Activated CD8-positive, alpha-beta memory T cell treated with anti-CD3 and anti-CD28 coated beads for 48 hours (primary cell): ENCODE data around the gene WNT3A.
"Not testable (repeated sequence)": the region's sequence is repeated elsewhere in the genome, so short reads cannot be mapped to it uniquely, and the experiment has no call there.

Experiments
- DNase-seq, 3 experiments: peaks; one replicate each; pipeline ENCODE4 v3.0.0-alpha.2; 2020; ENCODE audit warnings: low read depth in 2 of 3, low spot score in 2 of 3

WNT3A gene

GRCh38 chr1:228010921-228011320 is 4.1 kb downstream of the WNT3A start:
- no peak for DNase-seq

- DNase-seq = no peak
These were observed 5.0 kb downstream of the WNT3A start for GRCh38 chr1:228011721-228012311.

GRCh38 chr1:228012555-228012954 is 5.8 kb downstream of the WNT3A start:
- no peak for DNase-seq

GRCh38 chr1:228013131-228013934 is 6.5 kb downstream of the WNT3A start:
- DNase-seq = no peak

DNA sequence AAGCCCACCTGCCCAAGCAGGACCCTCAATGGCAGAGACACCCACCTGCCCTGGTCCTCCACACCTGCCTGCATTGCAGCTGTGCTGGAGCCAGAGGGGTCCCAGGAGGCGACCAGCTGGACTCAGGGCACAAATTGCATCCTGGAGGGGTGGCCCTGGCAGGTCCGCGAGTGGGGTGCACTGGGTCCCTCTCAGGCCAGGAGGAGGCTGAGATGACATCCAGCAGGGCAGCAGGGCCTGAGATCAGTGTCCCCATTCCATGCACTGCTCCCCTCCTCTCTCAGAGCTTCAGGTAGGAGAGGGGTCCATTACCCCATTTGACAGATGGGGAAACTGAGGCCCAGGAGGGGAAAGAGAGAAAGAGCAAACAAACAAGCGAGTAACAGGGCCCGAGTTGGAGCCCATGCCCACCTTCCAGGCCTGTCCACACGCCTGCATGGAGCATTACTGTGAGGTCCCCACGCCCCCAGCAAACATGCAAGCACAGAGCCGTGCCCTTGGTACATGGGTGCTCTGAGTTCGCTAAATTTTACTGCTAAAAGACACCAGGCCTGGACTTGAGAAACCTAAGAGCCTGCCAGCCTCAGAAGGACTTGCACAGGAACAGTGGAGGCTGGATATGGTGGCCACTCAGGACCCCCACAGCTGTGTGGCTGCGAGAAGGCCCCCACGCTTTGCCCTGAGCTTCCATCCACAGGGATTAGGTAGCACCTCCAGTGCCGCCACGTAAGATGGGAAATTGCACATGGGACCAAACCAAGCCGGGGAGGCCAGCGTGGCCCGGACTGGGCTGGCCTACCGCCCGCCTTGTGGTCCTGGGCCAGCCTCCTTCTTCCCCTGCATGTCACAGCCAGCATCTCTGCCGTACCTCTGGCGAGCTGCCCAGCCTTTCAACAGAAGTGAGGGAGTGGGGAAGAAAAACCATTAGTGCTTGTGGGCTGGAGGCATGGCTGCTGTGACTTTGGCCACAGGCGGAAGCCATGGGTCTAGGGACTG is 7.4 kb downstream of the WNT3A start:
- DNase-seq = no peak

DNA sequence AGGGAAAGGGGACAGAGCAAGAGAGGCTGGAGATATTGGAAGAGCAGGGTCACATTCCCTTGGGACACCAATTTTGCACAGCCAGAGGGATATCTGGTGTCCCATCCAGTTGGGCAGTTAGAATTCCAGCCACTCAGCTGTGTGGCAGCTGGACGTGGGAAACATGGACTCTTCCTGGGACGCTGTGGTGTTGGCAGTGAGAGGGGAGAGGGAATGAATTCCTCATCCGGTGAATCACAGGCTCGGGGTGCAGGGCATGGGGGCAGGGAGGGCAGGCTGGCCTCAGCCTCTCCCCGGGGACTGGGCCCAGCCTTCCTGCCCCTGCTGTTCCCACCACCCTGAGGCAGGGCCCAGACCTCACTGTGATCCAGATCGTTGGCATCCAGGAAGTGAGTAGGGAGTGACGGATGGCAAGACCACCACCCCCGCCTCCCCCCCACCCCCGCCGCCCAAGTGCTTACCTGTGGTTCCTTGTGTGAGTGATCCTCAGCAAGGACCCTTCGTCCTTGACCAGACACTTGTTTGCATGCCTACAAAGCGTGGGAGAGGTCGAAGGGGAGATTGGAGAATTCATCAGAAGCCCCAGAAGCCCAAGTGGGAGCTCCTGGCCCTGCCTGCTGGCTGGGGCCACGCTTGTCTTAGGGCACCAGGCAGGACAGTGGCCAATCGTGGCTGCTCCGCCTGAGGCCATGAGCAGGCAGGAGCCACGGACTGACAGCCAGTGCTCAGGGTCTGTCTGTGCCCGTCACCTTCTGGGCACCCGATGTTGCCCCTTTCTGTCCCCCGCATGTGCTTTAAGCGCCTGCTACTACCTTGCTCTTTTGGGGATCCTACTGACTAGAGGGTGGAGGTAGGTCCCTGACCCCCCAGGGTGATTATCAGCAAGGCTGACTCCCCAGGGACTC is 8.7 kb downstream of the WNT3A start:
- DNase-seq = no peak

GRCh38 chr1:228016181-228016510 is 9.3 kb downstream of the WNT3A start:
- DNase-seq = no peak

DNA sequence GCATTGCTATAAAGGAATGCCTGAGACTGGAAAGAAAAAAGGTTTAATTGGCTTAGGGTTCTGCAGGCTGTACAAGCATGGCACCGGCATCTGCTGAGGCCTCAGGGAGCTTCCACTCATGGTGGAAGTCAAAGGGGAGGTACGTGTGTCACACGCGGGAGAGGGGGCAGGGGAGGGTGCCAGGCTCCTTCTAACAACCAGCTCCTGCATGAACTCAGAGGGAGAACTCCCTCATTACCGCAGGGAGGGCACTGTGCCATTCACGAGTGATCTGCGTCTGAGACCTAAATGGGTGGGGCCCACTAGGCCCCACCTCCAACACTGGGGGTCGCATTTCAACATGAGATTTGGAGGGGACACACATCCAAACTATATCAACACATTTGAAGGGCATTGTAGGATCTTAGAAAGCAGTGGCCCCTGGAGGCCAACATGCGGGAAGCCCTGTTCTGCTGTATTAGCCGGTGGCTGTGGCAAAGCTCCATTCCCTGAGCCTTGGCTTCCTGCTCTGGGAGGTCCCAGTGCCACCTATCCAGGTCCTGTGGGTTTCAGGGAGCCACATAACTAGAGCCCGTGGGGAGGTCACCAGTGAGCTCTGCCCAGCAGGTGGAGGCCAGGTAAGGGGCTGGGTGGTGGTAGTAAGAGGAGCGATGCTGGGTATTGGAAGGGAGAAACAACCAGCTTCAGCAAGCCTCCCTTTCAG is 10.0 kb downstream of the WNT3A start:
- DNase-seq = no peak

DNA sequence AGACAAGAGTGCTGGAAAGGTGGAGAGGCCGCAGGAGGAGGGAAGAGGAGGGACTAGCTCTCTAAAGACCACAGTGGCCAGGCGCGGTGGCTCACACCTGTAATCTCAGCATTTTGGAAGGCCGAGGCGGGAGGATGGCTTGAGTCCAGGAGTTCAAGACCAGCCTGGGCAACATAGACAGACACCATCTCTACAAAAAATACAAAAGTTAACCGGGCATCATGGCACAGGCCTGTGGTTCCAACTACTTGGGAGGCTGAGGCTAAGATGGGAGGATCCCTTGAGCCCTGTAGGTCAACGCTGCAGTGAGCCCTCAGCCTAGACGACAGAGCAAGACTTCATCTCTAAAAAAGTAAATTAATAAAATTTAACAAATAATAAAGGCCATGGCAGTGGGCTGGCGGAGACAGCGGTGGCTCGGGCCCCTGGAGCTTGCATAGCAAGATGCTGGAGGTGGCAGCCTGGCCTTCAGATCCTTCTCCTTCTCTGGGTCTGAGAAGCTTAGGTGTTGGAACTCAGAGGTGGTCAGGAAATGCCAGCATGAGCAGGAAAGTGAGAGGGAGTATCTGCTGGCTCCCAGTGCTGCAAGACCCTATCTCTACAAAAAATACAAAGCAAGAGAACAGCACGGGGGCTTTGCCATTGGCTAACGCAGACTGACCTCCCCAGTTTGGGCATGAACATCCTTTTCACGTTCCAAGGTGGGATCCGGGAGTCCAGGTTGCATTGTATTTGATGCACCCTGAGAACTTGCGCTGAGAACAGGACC is 10.7 kb downstream of the WNT3A start:
- no peak for DNase-seq

GRCh38 chr1:228018125-228018398 is 11.3 kb downstream of the WNT3A start:
- no peak for DNase-seq

DNA sequence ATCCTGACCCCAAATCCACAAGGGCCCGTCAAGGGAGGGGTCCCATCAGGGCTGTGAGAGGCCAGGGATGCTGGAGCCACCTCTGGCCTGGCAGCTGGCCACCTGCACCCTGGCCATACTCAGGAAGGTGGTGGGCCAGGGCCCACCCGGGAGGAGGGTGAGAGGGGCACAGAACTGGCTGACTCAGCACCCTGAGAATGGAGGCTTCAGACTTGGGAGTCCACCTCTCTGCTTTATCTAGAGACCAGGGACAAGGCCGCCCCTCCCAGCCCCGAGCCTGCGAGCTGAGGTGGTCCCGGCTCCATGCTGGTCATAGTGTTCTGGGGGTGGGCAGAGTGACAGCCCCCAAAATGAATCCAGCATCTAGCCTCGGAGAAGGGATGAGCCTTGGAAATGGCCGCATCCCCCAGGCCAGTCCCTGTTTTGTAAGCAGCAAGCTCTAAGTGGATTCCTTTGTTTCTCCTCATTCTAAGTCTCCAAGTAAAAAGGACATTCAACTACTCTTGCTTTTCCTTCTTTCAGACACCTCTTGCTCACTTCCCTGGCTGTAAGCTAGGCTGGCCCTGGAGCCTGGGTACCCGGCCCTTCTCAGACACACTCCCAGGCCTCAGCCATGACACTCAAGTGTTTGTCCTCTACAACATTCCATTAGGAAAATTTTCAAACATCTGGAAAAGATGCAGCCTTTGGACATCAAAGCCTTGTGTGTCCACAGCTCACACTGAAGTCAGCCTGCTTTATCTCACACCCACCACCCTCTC is 12.3 kb downstream of the WNT3A start:
- no peak for DNase-seq

GRCh38 chr1:228019722-228020083 is 12.9 kb downstream of the WNT3A start:
- DNase-seq = not testable (repeated sequence)

- no peak for DNase-seq
These were observed 14.0 kb downstream of the WNT3A start for GRCh38 chr1:228020686-228021354.

DNA sequence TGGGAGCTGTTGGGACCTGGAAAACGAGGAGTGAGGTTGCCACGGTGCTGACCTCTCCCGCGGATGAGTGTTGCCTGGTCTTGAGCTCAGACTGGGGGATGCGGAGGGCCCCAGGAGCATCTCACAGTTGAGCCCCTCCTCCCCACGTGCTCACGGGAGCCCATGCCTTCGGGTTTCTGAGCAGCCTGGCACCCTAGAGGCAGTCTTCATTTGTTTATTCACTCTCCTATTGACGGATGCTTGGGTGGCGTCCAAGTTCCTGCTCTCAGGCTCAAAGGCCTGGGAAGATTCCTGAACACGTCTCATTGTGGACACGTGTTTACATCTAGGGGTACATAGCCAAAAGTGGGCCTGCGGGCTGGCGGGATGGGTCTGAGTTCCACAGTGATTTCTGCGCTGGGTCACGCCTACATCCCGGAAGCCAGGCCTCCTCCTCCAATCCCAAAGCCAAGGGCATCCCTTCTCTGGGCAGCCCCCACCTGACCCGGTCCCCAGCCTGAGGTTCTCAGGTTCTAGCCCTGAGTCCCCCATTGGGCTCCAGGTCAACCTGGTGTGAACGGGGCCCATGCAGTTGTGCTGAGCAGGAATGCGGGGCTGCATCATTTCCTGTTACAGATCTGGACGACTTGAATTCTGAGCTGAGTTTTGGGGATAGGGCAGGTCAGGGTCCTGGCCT is 14.7 kb downstream of the WNT3A start:
- no peak for DNase-seq

- no peak for DNase-seq
These were observed 15.9 kb downstream of the WNT3A start for GRCh38 chr1:228022571-228023293.

DNA sequence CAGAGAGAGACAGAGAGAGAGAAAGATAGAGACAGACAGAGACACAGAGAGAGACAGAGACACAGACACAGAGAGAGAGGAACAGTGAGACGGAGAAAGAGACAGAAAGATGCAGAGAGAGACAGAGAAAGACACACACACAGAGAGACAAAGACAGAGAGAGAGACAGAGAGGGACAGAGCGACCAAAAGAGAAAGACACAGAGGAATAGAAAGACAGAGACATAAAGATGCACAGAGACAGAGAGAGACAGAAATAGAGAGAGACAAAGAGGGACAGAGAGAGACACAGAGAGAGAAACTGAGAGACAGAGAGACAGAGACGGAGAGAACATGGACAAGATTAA is 16.5 kb downstream of the WNT3A start:
- DNase-seq = no peak

DNA sequence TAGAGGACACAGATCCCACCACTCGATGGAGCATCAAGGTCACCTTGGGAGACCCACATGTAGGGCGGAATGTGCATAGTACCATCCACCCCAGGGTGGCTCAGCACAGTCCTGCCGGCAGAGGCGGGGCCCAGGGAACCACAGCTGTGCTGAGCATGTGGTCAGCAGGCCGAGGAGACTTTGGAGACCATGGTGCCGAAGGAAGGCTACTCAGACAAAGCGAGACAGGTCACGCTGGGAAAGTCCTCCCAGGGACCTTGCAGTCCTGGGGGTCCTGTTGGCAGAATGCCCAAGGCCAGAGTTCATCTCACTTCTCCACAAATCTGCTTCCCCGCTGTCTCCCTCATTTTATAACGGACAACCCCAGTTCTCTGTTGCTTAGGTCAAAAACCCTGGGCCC is 22.5 kb downstream of the WNT3A start:
- DNase-seq = no peak
